Embryonic facial prominence (tissue), 1 donor: ENCODE measurements around the gene CHST11.

Experiments used
- DNase-seq: peaks from one replicate; pipeline ENCODE4 v3.0.0-alpha.2; 2016; ENCODE audit errors: extremely low spot score

The CHST11 gene

GRCh38 chr12:104583301-104583700, 126.6 kb downstream of the CHST11 start:
- no peak for DNase-seq

- no peak for DNase-seq
Observed at GRCh38 chr12:104585448-104586055, 128.8 kb downstream of the CHST11 start.

GRCh38 chr12:104586351-104586919, 129.7 kb downstream of the CHST11 start:
- DNase-seq, result no peak

- no peak for DNase-seq
Observed at GRCh38 chr12:104588047-104588920, 131.5 kb downstream of the CHST11 start.

GRCh38 chr12:104588921-104589590, 132.3 kb downstream of the CHST11 start:
- no peak for DNase-seq

- no peak for DNase-seq
Observed at GRCh38 chr12:104590022-104590421, 133.3 kb downstream of the CHST11 start.

- DNase-seq, result no peak
Observed at GRCh38 chr12:104591257-104591885, 134.6 kb downstream of the CHST11 start.

- no peak for DNase-seq
Observed at GRCh38 chr12:104593482-104593881, 136.7 kb downstream of the CHST11 start.

GRCh38 chr12:104596134-104596799, 139.5 kb downstream of the CHST11 start:
- no peak for DNase-seq

- no peak for DNase-seq
Observed at GRCh38 chr12:104596898-104597843, 140.4 kb downstream of the CHST11 start.

- no peak for DNase-seq
Observed at GRCh38 chr12:104598342-104599271, 141.9 kb downstream of the CHST11 start.

- DNase-seq, result no peak
Observed at GRCh38 chr12:104599272-104600035, 142.7 kb downstream of the CHST11 start.

- DNase-seq, result no peak
Observed at GRCh38 chr12:104600036-104600712, 143.4 kb downstream of the CHST11 start.

- no peak for DNase-seq
Observed at GRCh38 chr12:104600790-104601739, 144.3 kb downstream of the CHST11 start.

GRCh38 chr12:104602406-104602805, 145.7 kb downstream of the CHST11 start:
- no peak for DNase-seq

- DNase-seq, result no peak
Observed at GRCh38 chr12:104602896-104603295, 146.1 kb downstream of the CHST11 start.
